Activated T-helper 1 cell treated with anti-CD3 and anti-CD28 coated beads, Interleukin-12 subunit alpha, Interleukin-12 subunit beta, Interleukin-2, Interleukin-4 antibody, amounts not matched to agents 30 ng/mL and 10 ng/mL and 1 ng/mL, durations not matched to agents 14 hours and 24 hours and 36 hours (primary cell): ENCODE data around the gene KLF2. TPM values are rescaled to one million over a fixed set of nuclear protein-coding genes. Genes with fewer than 3 reads are reported as not detected.

ENCODE experiments used
- DNase-seq: peaks from one replicate; pipeline ENCODE4 v3.0.0; 2021; ENCODE audit warnings: low spot score
- H3K27ac Mint-ChIP-seq: one replicate; pipeline ENCODE4 v1.8.0; 2021; ENCODE audit warnings: mild to moderate bottlenecking, mixed read lengths
- H3K27me3 Mint-ChIP-seq: one replicate; pipeline ENCODE4 v1.8.0; 2022; ENCODE audit warnings: mild to moderate bottlenecking, moderate library complexity, mixed read lengths; ENCODE audit not compliant: insufficient read depth
- H3K36me3 Mint-ChIP-seq: one replicate; pipeline ENCODE4 v1.8.0; 2021; ENCODE audit warnings: low read depth, mixed read lengths
- H3K4me1 Mint-ChIP-seq: one replicate; pipeline ENCODE4 v1.8.0; 2021; ENCODE audit warnings: low read depth, mixed read lengths
- H3K4me3 Mint-ChIP-seq: one replicate; pipeline ENCODE4 v1.8.0; 2021; ENCODE audit warnings: mild to moderate bottlenecking, moderate library complexity, mixed read lengths
- H3K9me3 Mint-ChIP-seq: one replicate; pipeline ENCODE4 v1.8.0; 2021; ENCODE audit warnings: mixed read lengths
- intact Hi-C: fragments of 100-400 bp; cut with micrococcal nuclease; formaldehyde crosslinking; loops from one replicate; pipeline ENCODE4 v1.15.1; 2024
- total RNA-seq: library from RNA; stranded (reverse); gene quantifications from 2 replicates; pipeline ENCODE4 v1.2.3, GENCODE V29; 2022

KLF2 gene
- total RNA-seq, 1 donor from 2014 or later: 5.7 TPM

DNA sequence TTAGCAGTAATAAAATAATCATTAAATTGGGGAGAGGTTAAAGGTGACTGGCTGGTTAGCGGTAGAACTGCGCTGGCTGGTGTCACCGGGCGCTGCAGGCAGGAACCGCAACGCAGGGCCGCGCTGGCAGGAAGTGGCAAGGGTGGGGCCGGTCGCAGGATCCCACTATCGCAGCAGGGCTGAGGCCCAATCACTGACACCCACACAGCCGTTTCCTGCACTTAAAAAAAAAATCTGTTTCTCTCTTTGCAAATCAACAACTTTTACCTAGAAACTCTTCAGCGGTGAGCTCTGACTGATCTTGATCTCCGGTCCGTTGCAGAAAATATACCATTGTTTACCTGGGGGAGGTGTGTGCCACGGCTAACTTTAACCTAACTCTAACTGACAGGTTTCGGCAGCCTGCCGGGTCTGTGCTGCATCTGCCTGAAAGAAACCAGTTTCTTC, 46.9 kb downstream of the KLF2 start:
- intact Hi-C loops: loop anchor here (1.0 kb wide), 5 partner anchors 11 to 174 kb away; partner anchors contain the start of gene AP1M1
- Mint-ChIP-seq H3K27me3 (peaks cover 7% of the 10 kb centered on the region), H3K27ac (peak overlapping the region; percentile 83), H3K36me3 (peaks cover 23% of the 10 kb centered on the region), H3K9me3 (no peaks in the 10 kb centered on the region), H3K4me3 (peak overlapping the region; percentile 64), H3K4me1 (peaks cover 33% of the 10 kb centered on the region)
- peak; percentile 89 for DNase-seq

DNA sequence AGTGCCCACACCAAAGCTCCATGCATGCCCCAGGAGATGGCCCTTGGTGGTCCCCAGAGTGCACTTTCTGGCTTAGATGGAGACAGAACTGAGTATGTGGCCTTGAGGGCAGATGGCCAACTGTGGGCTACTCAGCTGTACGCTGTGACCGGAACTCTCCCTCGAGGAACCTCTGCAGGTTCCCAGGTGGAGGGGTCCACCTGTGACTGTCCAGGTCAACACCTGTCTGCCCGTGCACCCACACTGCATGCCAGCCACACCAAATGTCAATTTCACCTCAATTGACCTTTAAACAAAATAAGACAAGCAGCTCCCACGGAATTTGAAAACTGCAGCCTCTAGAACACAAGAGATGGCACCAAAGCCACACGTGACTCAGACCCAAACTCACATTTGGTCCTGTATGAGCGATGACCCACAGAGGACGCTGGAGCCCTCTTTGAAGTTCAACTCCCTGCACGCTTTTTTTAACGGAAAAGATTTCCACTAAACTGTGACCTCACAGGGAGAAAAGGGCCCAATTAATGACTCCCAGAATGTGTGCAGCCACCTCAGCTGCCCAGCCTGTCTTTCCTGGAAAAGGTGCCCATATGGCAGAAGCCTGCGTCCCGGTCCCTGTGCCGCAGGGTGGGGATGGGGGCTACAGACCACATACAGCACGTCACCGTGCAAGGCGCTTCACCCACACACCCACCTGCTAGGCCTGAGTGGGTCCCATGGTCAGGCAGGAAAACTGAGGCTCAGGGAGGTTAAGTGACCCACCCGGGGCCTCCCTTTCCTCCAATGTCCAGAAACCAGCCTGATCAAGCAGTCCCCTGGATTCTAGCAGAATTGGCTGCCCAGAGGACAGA, 47.7 kb downstream of the KLF2 start:
- peaks cover 33% of the 10 kb centered on the region for H3K4me1 Mint-ChIP-seq
- no peak for DNase-seq
- H3K27me3 Mint-ChIP-seq: peaks cover 4% of the 10 kb centered on the region
- H3K27ac Mint-ChIP-seq: peak overlapping the region; percentile 83
- peaks cover 23% of the 10 kb centered on the region for H3K36me3 Mint-ChIP-seq
- intact Hi-C loops: no loop called here
- no peaks in the 10 kb centered on the region for H3K9me3 Mint-ChIP-seq
- H3K4me3 Mint-ChIP-seq: peak overlapping the region; percentile 64

DNA sequence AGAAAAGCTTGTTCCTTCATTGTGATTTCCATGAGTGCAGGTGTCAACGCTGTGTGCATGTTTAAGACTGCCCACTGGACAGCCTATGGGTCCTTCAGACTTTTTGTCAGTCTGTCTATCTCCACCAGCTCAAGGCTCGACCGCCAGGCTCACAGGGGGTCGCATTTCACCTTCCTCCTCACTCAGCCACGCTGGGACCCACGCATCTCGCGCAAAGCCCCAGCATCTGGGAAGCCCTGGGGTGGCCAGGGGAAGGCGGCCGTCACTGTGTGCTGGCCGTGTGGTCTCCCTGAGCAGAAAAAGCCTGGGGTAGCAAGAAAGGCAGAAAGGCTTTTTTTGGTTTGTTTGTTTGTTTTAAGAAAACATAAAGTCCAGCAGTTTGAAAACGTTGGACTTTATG, 48.5 kb downstream of the KLF2 start:
- Mint-ChIP-seq H3K27me3 (peaks cover 4% of the 10 kb centered on the region), H3K9me3 (no peaks in the 10 kb centered on the region), H3K27ac (no peak overlapping the region), H3K4me3 (no peak overlapping the region), H3K4me1 (peaks cover 39% of the 10 kb centered on the region), H3K36me3 (peaks cover 28% of the 10 kb centered on the region)
- DNase-seq: no peak
- intact Hi-C loops: no loop called here

DNA sequence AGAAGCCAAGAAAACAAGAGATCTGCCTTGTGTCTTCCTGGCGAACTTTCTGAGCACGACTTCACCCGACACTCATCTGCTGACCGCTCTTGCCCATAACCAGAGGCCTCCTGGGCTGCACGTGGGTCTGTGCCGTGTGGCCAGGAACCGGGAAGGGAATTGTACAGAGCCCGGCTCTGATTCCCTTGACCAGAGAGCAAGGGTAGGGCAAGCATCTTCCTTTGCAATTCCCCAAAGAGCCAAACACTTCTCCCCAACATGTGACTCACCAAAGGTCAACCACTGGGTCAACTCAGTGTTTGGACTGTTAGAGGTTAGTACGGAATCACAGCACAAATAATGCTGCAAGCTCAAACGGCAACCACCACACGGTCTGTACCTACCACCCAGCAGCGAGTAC, 48.9 kb downstream of the KLF2 start:
- peak overlapping the region; percentile 71 for H3K4me3 Mint-ChIP-seq
- peaks cover 4% of the 10 kb centered on the region for H3K27me3 Mint-ChIP-seq

DNA sequence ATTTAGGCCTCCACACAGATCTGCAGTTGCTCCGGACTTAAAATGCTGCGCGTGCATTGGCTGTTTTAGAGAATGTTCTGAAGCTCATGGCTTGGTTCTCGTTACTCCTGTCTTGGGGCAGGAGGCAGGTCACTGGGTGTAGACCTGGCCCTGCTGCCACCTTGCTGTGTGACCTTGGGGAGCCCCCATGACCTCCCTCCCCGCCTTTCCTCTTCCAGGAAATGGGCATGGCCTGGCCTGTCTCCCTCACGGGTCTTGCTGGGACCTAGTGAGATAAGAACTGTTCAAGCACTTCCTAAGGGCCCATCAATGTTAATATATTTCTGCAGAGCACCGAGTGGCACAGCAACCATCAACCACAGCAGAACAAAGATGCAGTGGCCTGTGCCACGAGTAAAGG, 49.4 kb downstream of the KLF2 start:
- H3K4me1 Mint-ChIP-seq: peaks cover 40% of the 10 kb centered on the region

More for the DNA sequence above, 48.9 kb downstream of the KLF2 start:
- H3K36me3 Mint-ChIP-seq: peaks cover 28% of the 10 kb centered on the region
- H3K27ac Mint-ChIP-seq: no peak overlapping the region
- H3K4me1 Mint-ChIP-seq: peaks cover 40% of the 10 kb centered on the region
- intact Hi-C loops: no loop called here
- no peaks in the 10 kb centered on the region for H3K9me3 Mint-ChIP-seq
- DNase-seq: no peak

DNA sequence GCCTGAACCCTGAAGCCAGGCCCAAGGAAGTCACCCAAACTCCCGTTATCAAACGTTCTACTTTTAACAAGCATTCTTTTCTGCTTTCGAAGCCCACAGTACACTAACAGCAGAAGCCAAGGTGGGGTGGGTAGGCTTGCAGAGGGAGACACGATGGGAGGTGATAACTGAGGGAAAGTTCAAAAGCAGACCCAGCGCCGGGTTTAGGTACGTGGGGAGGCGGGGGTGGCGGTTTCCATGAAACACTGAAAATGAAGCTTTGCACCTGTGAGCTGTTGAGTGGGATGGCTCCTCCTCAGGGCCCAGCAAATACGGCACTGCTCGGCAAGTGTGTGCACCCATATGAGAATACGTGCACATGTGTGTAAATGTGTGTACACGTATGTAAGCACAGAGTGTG, 49.8 kb downstream of the KLF2 start:
- intact Hi-C loops: no loop called here
- DNase-seq: no peak
- Mint-ChIP-seq H3K4me1 (peaks cover 40% of the 10 kb centered on the region), H3K4me3 (peak overlapping the region; percentile 59), H3K27ac (no peak overlapping the region), H3K9me3 (no peaks in the 10 kb centered on the region), H3K27me3 (peaks cover 4% of the 10 kb centered on the region), H3K36me3 (peaks cover 28% of the 10 kb centered on the region)

More for the DNA sequence above, 49.4 kb downstream of the KLF2 start:
- intact Hi-C loops: no loop called here
- Mint-ChIP-seq H3K27ac (peak overlapping the region; percentile 49), H3K27me3 (peaks cover 4% of the 10 kb centered on the region), H3K36me3 (peaks cover 28% of the 10 kb centered on the region), H3K4me3 (peak overlapping the region; percentile 59), H3K9me3 (no peaks in the 10 kb centered on the region)
- no peak for DNase-seq

DNA sequence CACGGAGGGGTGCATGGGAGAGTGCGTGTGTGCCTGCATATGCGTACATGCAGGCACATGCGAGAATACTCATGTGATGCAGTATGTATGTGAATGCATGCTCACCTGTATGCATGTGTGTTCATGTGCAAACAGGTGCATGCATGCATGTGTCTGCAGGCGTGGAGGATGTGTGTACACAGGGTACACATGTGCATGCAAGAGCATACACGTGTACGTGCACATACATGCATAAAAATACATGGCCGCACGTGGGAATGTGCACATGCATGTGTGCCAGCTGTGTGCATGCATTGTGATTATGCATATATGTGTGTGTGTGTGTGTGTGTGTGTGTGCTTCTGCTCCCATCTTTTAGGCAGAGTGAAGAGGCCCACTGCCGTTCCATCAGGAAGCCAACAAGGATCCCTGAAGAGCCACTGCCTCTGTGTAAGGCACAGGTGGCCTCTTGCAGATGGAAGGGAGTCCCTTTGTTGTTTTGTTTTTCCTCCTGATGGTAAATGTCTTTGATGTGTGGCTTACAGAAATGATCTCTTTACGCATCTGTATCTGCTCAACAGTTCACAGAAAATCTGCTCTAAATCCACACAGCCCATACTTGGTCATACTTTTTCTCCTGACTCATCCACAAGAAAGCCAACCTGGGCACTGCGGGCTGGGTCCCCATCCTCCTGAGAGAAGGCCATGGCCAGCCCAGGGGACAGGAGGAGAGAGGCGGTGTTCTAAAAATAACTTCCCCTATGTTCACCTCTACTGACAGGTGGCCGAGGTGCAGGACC, 50.7 kb downstream of the KLF2 start:
- no peaks in the 10 kb centered on the region for H3K9me3 Mint-ChIP-seq
- peaks cover 41% of the 10 kb centered on the region for H3K4me1 Mint-ChIP-seq
- intact Hi-C loops: no loop called here
- H3K27me3 Mint-ChIP-seq: peaks cover 3% of the 10 kb centered on the region
- H3K27ac Mint-ChIP-seq: peak overlapping the region; percentile 46
- peak overlapping the region; percentile 59 for H3K4me3 Mint-ChIP-seq
- no peak for DNase-seq
- H3K36me3 Mint-ChIP-seq: peaks cover 28% of the 10 kb centered on the region

DNA sequence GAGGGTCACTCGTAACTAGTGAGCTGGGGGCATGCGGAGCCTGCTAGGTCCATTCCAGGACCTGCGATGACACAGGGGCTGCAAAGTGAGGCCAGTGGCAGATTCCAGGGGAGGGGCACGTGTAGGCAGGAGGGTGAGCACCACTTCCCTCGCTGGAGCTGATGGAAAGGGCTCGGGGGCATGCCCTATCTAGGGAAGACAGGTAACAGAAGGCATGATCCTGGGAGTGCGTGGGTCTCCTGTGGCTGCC, 51.2 kb downstream of the KLF2 start:
- H3K4me1 Mint-ChIP-seq: peaks cover 46% of the 10 kb centered on the region
- intact Hi-C loops: no loop called here
- peaks cover 28% of the 10 kb centered on the region for H3K36me3 Mint-ChIP-seq
- peak overlapping the region; percentile 55 for H3K4me3 Mint-ChIP-seq
- H3K27me3 Mint-ChIP-seq: no peaks in the 10 kb centered on the region
- H3K9me3 Mint-ChIP-seq: no peaks in the 10 kb centered on the region
- DNase-seq: no peak
- peak overlapping the region; percentile 46 for H3K27ac Mint-ChIP-seq

DNA sequence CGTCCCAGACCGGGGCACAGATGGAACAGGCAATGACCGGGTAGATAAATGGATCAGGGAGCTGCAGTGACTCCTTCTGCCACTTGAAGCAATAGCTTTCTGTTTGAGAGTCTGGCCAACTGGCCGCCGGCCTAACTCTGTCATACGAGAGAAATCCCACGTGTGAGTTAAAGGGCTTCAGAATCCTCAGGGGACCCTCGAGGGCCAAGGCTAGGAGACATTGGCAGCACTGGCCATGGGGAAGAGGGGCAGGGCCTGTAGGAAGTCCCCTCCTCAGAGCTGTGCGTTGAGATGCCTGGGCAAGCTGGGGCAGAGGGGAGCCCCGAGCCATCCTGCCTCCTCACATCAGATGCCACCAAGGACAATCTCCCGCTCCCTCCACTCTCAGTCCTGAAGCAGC, 51.6 kb downstream of the KLF2 start:
- DNase-seq: no peak
- Mint-ChIP-seq H3K36me3 (peaks cover 28% of the 10 kb centered on the region), H3K9me3 (no peaks in the 10 kb centered on the region), H3K27me3 (no peaks in the 10 kb centered on the region), H3K27ac (no peak overlapping the region), H3K4me1 (peaks cover 46% of the 10 kb centered on the region), H3K4me3 (no peak overlapping the region)
- intact Hi-C loops: no loop called here

DNA sequence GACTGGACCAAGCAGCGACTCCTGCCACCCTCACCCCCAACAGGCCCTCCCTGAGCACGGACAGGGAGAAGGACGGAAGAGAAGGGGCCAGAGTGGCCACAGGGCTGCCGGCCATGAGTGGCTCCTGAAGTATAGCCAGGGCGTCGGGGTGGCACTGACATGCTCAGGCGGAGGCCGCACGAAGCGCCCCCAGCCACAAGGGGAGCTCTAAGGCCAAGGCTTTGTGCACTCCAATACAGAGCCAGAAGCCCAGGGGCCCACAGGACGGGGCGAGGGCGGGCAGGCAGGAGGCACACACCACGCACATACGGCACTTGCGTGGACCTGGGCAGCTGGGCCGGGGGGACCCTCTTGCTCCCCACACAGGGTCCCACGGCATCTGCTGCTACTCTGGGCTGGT, 52.0 kb downstream of the KLF2 start:
- no peak for DNase-seq
- peaks cover 50% of the 10 kb centered on the region for H3K4me1 Mint-ChIP-seq
- no peak overlapping the region for H3K27ac Mint-ChIP-seq
- no peaks in the 10 kb centered on the region for H3K9me3 Mint-ChIP-seq
- intact Hi-C loops: no loop called here
- H3K4me3 Mint-ChIP-seq: no peak overlapping the region
- peaks cover 32% of the 10 kb centered on the region for H3K36me3 Mint-ChIP-seq
- no peaks in the 10 kb centered on the region for H3K27me3 Mint-ChIP-seq

DNA sequence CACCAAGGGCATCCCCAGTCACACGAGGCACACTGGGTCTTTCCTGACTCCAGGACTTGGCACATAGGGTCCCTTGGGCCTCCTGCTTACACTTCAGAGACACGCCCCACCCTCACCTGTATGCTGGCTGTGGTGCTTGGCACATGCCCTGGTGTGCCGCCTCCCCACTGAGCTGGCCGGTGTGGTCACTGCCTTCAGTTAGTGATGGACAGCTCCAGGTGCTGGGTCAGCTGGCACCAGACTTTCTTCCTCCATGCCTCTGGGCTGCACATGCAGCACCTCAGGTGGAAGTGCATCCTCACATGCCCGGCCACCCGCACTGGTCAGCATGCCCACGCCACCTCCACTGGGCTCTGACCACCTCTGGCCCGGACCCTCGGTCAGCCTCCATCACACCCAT, 52.9 kb downstream of the KLF2 start:
- Mint-ChIP-seq H3K27ac (no peak overlapping the region), H3K9me3 (no peaks in the 10 kb centered on the region), H3K4me1 (peaks cover 58% of the 10 kb centered on the region), H3K36me3 (peaks cover 32% of the 10 kb centered on the region), H3K4me3 (no peak overlapping the region), H3K27me3 (no peaks in the 10 kb centered on the region)
- intact Hi-C loops: no loop called here
- no peak for DNase-seq
